HepG2 (cell line): ENCODE measurements around the gene PRKCZ. TPM values are rescaled to one million over a fixed set of nuclear protein-coding genes. Genes with fewer than 3 reads are reported as not detected.

ENCODE experiments used
- ARID3A ChIP-seq: IDR thresholded peaks from 2 replicates; pipeline ENCODE4 v1.6.1; 2012; ENCODE audit warnings: low read depth, low read length, improper control_type of control experiment
- CCAR2 ChIP-seq: fragments of 200-400 bp; formaldehyde crosslinking; optimal IDR thresholded peaks from 2 replicates; pipeline ENCODE3; 2018; ENCODE audit warnings: low read depth, mild to moderate bottlenecking, low read length, moderate library complexity
- DNMT1 ChIP-seq: sonication (generic); formaldehyde crosslinking; IDR thresholded peaks from 2 replicates; pipeline ENCODE4 v1.5.1; 2020; ENCODE audit warnings: mild to moderate bottlenecking, missing genetic modification reagents
- DNMT3B ChIP-seq: conservative IDR thresholded peaks from 2 replicates; pipeline ENCODE4 v1.6.1; 2016; ENCODE audit warnings: missing biosample characterization, control low read depth
- EP300 ChIP-seq, 3 experiments: sonication (generic) in 1 of 3; formaldehyde crosslinking in 1 of 3; IDR thresholded peaks; 2 replicates each; pipeline versions ENCODE4 v1.5.1 to v1.6.1; 2011 to 2020; ENCODE audit warnings: low read depth in 2 of 3, low read length in 2 of 3, borderline replicate concordance in 1 of 3, improper control_type of control experiment in 1 of 3, mild to moderate bottlenecking in 1 of 3, missing genetic modification reagents in 1 of 3, moderate library complexity in 1 of 3
- FOXC1 ChIP-seq: sonication (generic); formaldehyde crosslinking; IDR thresholded peaks from 2 replicates; pipeline ENCODE4 v1.8.0; 2022; ENCODE audit warnings: mild to moderate bottlenecking, missing genetic modification reagents, borderline replicate concordance
- FOXJ3 ChIP-seq: sonication (generic); formaldehyde crosslinking; IDR thresholded peaks from 2 replicates; pipeline ENCODE4 v1.4.0; 2020; ENCODE audit warnings: missing genetic modification reagents, mild to moderate bottlenecking, borderline replicate concordance
- FOXO1 ChIP-seq: sonication (generic); formaldehyde crosslinking; IDR thresholded peaks from 2 replicates; pipeline ENCODE4 v1.4.0; 2020; ENCODE audit warnings: missing genetic modification reagents
- HMG20B ChIP-seq: conservative IDR thresholded peaks from 2 replicates; pipeline ENCODE4 v1.6.1; 2016; ENCODE audit warnings: missing genetic modification reagents, missing compliant biosample characterization
- MATR3 ChIP-seq: sonication (generic); formaldehyde crosslinking; IDR thresholded peaks from 2 replicates; pipeline ENCODE4 v1.4.0; 2020; ENCODE audit warnings: missing genetic modification reagents
- MBD4 ChIP-seq: IDR thresholded peaks from 2 replicates; pipeline ENCODE4 v1.6.1; 2012; ENCODE audit warnings: low read length, inconsistent platforms, borderline replicate concordance
- NFIB ChIP-seq: sonication (generic); formaldehyde crosslinking; IDR thresholded peaks from 2 replicates; pipeline ENCODE4 v1.9.0; 2021; ENCODE audit warnings: missing genetic modification reagents, mild to moderate bottlenecking, borderline replicate concordance
- PITX1 ChIP-seq: sonication (generic); formaldehyde crosslinking; IDR thresholded peaks from 2 replicates; pipeline ENCODE4 v1.5.1; 2020; ENCODE audit warnings: mild to moderate bottlenecking, missing genetic modification reagents
- PLRG1 ChIP-seq: fragments of 450-650 bp; conservative IDR thresholded peaks from 2 replicates; pipeline ENCODE4 v1.6.1; 2016
- RELA ChIP-seq: sonication (generic); formaldehyde crosslinking; IDR thresholded peaks from 2 replicates; pipeline ENCODE4 v1.4.0; 2020; ENCODE audit warnings: missing genetic modification reagents
- SMAD1 ChIP-seq: sonication (generic); formaldehyde crosslinking; IDR thresholded peaks from 2 replicates; pipeline ENCODE4 v1.4.0; 2020; ENCODE audit warnings: missing genetic modification reagents, low read depth, mild to moderate bottlenecking, borderline replicate concordance
- SMC3 ChIP-seq: IDR thresholded peaks from 2 replicates; pipeline ENCODE4 v1.6.1; 2011; ENCODE audit warnings: low read length, improper control_type of control experiment
- SRF ChIP-seq: IDR thresholded peaks from 2 replicates; pipeline ENCODE4 v1.6.1; 2011; ENCODE audit warnings: mild to moderate bottlenecking, low read depth, low read length, moderate library complexity
- STAG1 ChIP-seq: sonication (generic); formaldehyde crosslinking; IDR thresholded peaks from 2 replicates; pipeline ENCODE4 v1.4.0; 2020; ENCODE audit warnings: missing genetic modification reagents
- TCF12 ChIP-seq, 2 experiments: fragments of 450-650 bp in 1 of 2; sonication (generic) in 1 of 2; formaldehyde crosslinking in 1 of 2; IDR thresholded peaks; 2 replicates each; pipeline versions ENCODE4 v1.6.1 to v1.8.0; 2017 to 2022; ENCODE audit warnings: antibody characterized with exemption in 1 of 2, mild to moderate bottlenecking in 1 of 2, missing genetic modification reagents in 1 of 2, moderate library complexity in 1 of 2
- ZKSCAN5 ChIP-seq: sonication (generic); formaldehyde crosslinking; IDR thresholded peaks from 2 replicates; pipeline ENCODE4 v1.5.1; 2020; ENCODE audit warnings: mild to moderate bottlenecking, missing genetic modification reagents
- ZNF207 ChIP-seq: fragments of 450-650 bp; IDR thresholded peaks from 2 replicates; pipeline ENCODE4 v1.6.1; 2016; ENCODE audit warnings: antibody characterized with exemption, borderline replicate concordance
- ZNF451 ChIP-seq: sonication (generic); formaldehyde crosslinking; IDR thresholded peaks from 2 replicates; pipeline ENCODE4 v1.5.0; 2020; ENCODE audit warnings: mild to moderate bottlenecking, missing genetic modification reagents
- ZNF510 ChIP-seq: sonication (generic); formaldehyde crosslinking; IDR thresholded peaks from 2 replicates; pipeline ENCODE4 v1.4.0; 2020; ENCODE audit warnings: low read depth, mild to moderate bottlenecking, missing genetic modification reagents
- ZNF552 ChIP-seq: sonication (generic); formaldehyde crosslinking; IDR thresholded peaks from 2 replicates; pipeline ENCODE4 v1.9.0; 2022; ENCODE audit warnings: missing genetic modification reagents, mild to moderate bottlenecking, borderline replicate concordance
- ZNF720 ChIP-seq: sonication (generic); formaldehyde crosslinking; IDR thresholded peaks from 2 replicates; pipeline ENCODE4 v1.4.0; 2020; ENCODE audit warnings: missing genetic modification reagents
- polyA plus RNA-seq, 8 experiments: library from polyadenylated mRNA; depleted of rRNA in 3 of 8; stranded (reverse) in 7 of 8; unstranded in 1 of 8; fragments of >200 nt; fragmentation: Illumina TruSeq in 4 of 8; extraction: Trizol in 4 of 8; gene quantifications; 2 replicates each; pipeline versions ENCODE4 v1.2.1 to v1.2.3, GENCODE V29; 2011 to 2016; ENCODE audit warnings: low read depth in 4 of 8, missing spikeins in 1 of 8, mixed read lengths in 1 of 8; ENCODE audit not compliant: insufficient read depth in 1 of 8
- total RNA-seq, 5 experiments: library from RNA; depleted of rRNA; stranded (reverse); fragments of >200 nt; fragmentation: Illumina TruSeq; extraction: Trizol; gene quantifications; 2 replicates each; pipeline ENCODE4 v1.2.3, GENCODE V29; 2016; ENCODE audit warnings: low read depth in 1 of 5
- TF ChIP-seq, protein P1 (sequence below): sonication (generic); formaldehyde crosslinking; IDR thresholded peaks from 2 replicates; pipeline ENCODE4 v1.8.1; 2023; ENCODE audit warnings: mild to moderate bottlenecking, moderate library complexity, missing genetic modification reagents
- TF ChIP-seq, protein P2 (sequence below): sonication (generic); formaldehyde crosslinking; IDR thresholded peaks from 2 replicates; pipeline ENCODE4 v1.9.0; 2021; ENCODE audit warnings: missing genetic modification reagents, borderline replicate concordance

PRKCZ gene
- total and polyA plus RNA-seq, 2 of the 13 experiments (the other 11 are each of a cell fraction or from before 2014, with no cell fraction given), result 34.7 to 85.2 TPM

DNA sequence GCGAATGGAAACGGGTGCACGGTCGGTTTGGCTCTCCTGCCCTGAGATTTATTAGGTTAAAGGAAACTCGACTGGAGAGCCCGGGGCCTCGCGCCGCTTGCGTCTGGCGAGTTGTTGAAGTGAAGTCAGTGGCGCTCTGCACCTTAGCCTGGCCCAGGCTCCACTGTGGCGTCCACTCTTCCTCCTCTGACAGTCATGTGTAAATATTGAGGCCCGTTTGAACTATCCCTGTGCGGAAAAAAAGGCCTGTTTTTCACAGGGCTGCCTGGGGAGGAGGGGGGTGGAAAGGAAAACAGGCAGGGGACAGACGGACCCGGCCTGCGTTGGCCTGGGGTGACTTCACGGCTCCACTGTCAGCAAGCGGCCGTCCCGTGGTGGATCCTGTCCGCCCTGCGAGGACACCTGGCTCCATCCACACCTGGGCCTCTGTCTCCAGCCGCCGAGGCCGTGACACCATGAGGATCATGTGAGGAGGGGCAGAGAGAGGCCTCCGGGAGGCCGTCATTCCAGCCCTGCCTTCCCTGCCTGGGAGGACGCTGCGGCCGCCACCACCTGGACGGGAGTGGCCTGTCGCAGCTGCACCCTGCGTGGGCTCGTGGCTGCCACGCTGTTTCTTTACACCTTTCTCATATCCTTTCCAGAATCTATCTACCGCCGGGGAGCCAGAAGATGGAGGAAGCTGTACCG, 84.6 kb downstream of the PRKCZ start (continued):
- no peak; the same call in 1 of the 2 replicates for TF ChIP-seq FOXC1 (CRISPR knock-in tag)
- TF ChIP-seq RELA (CRISPR knock-in tag), result no peak
- TF ChIP-seq TCF12 (IDR thresholded peaks at IDR 0.05), result no peak
- TF ChIP-seq TCF12 (CRISPR knock-in tag; IDR thresholded peaks at IDR 0.05), result no peak
- TF ChIP-seq CCAR2, result no peak
- no peak for TF ChIP-seq DNMT3B (CRISPR knock-in tag)
- no peak for TF ChIP-seq ZNF207
- TF ChIP-seq NFIB (CRISPR knock-in tag), result no peak
- TF ChIP-seq, protein P1, sequence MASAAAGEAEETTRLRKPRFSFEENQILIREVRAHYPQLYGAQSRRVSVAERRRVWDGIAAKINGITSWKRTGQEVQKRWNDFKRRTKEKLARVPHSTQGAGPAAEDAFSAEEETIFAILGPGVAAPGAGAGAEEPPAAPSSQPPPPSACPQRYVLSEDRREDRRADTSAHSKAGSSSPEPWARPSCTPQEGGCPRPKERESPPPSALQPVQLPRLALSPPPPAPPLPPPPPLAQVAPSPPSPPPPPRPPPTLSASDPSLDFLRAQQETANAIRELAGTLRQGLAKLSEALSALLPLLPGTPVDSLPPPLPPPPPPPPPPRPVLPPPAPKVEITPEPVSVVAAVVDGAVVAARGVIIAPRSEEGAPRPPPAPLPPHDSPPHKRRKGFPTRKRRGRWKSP (CRISPR knock-in tag), result no peak
- no peak for TF ChIP-seq STAG1 (CRISPR knock-in tag)
- TF ChIP-seq ZKSCAN5 (CRISPR knock-in tag), result no peak
- peak; percentile 73 for TF ChIP-seq FOXO1 (CRISPR knock-in tag)
- TF ChIP-seq PITX1, result 0 out of 2 replicates have a peak, but pooled peaks have one; percentile 41
- no peak for TF ChIP-seq SRF
- peak; percentile 51; the same call in 1 of the 2 replicates for TF ChIP-seq FOXJ3
- TF ChIP-seq EP300 (IDR thresholded peaks at IDR 0.05; ENCODE audit: low read depth in 2 of 2, low read length in 2 of 2), result peak in 1 of 2 experiments; percentile 60; a peak in 2 of 4 replicates
- peak; percentile 7; the same call in 1 of the 2 replicates for TF ChIP-seq EP300 (CRISPR knock-in tag; IDR thresholded peaks at IDR 0.05; ENCODE audit: borderline replicate concordance)
- TF ChIP-seq ZNF510, result no peak
- TF ChIP-seq DNMT1 (CRISPR knock-in tag), result no peak
- TF ChIP-seq, protein P2, sequence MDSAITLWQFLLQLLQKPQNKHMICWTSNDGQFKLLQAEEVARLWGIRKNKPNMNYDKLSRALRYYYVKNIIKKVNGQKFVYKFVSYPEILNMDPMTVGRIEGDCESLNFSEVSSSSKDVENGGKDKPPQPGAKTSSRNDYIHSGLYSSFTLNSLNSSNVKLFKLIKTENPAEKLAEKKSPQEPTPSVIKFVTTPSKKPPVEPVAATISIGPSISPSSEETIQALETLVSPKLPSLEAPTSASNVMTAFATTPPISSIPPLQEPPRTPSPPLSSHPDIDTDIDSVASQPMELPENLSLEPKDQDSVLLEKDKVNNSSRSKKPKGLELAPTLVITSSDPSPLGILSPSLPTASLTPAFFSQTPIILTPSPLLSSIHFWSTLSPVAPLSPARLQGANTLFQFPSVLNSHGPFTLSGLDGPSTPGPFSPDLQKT (CRISPR knock-in tag), result 0 out of 2 replicates have a peak, but pooled peaks have one; percentile 14
- no peak for TF ChIP-seq ZNF720 (CRISPR knock-in tag)
- no peak for TF ChIP-seq SMC3
- no peak for TF ChIP-seq ARID3A
- TF ChIP-seq HMG20B (CRISPR knock-in tag), result peak; percentile 80
- peak; percentile 76; the same call in 1 of the 2 replicates for TF ChIP-seq SMAD1
- no peak for TF ChIP-seq MATR3 (CRISPR knock-in tag)
- TF ChIP-seq PLRG1, result no peak
- no peak; the same call in 1 of the 2 replicates for TF ChIP-seq ZNF552 (CRISPR knock-in tag)
- no peak for TF ChIP-seq ZNF451 (CRISPR knock-in tag)
- no peak for TF ChIP-seq MBD4
